ENCODE results near the gene DNM3.

Gene DNM3

DNA sequence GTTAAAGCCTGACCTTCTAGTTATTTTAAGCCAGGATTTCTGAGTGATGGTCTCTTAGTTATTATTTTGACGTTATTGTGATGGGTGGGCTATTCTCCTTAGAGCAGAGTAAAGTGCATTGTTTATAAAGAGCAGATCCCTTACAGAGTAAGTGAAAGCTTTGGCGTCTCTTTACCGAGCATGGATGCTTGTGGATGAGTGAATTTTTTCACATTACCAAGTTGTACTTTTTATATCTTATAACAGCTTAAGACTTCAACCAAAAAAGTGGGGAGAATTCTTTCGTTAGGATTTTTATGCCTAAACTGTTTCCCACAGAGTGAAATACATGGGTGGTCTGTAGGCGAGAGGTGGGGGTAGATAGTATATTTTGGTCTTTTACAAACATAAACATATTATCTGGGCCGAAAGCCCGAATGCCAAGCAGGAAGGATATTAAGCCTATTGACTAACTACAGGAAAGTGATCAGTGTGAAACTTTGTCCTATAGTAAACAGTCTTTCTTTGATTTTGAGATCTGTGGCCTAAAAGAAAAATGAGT, 300.1 kb downstream of the DNM3 start:
- TF ChIP-seq, protein P1, sequence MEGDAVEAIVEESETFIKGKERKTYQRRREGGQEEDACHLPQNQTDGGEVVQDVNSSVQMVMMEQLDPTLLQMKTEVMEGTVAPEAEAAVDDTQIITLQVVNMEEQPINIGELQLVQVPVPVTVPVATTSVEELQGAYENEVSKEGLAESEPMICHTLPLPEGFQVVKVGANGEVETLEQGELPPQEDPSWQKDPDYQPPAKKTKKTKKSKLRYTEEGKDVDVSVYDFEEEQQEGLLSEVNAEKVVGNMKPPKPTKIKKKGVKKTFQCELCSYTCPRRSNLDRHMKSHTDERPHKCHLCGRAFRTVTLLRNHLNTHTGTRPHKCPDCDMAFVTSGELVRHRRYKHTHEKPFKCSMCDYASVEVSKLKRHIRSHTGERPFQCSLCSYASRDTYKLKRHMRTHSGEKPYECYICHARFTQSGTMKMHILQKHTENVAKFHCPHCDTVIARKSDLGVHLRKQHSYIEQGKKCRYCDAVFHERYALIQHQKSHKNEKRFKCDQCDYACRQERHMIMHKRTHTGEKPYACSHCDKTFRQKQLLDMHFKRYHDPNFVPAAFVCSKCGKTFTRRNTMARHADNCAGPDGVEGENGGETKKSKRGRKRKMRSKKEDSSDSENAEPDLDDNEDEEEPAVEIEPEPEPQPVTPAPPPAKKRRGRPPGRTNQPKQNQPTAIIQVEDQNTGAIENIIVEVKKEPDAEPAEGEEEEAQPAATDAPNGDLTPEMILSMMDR (IDR thresholded peaks at IDR 0.05; ENCODE audit: low read length) = no peak
- no peak for TF ChIP-seq EZH2 (IDR thresholded peaks at IDR 0.05; ENCODE audit: borderline replicate concordance, low read length)
- no peaks in the 10 kb centered on the region for H3K79me2 ChIP-seq (ENCODE audit: insufficient read depth, low read length)
- H3K36me3 ChIP-seq (ENCODE audit: insufficient read depth, low read length) = no peaks in the 10 kb centered on the region
- no peak overlapping the region for H3K4me2 ChIP-seq (ENCODE audit: low read length)
- no peak overlapping the region for H3K27ac ChIP-seq (ENCODE audit: low read depth, low read length, poor library complexity, severe bottlenecking)
- H3F3A ChIP-seq (ENCODE audit: insufficient read depth, low read length) = no peaks in the 10 kb centered on the region
- H4K20me1 ChIP-seq (ENCODE audit: insufficient read depth, low read length) = no peaks in the 10 kb centered on the region
- no peak overlapping the region for H3K9ac ChIP-seq (ENCODE audit: low read length)
- no peak overlapping the region for H2AFZ ChIP-seq (ENCODE audit: low read length)
- no peak overlapping the region for H3K4me3 ChIP-seq (ENCODE audit: low read depth, low read length, poor library complexity, severe bottlenecking)
- H3K9me2 ChIP-seq (ENCODE audit: low read depth, low read length) = no peaks in the 10 kb centered on the region
- H3K27me3 ChIP-seq (ENCODE audit: insufficient read depth, low read length) = no peaks in the 10 kb centered on the region
- H3K9me3 ChIP-seq (ENCODE audit: low read length) = no peaks in the 10 kb centered on the region
- H3K4me1 ChIP-seq (ENCODE audit: insufficient read depth, low read length, severe bottlenecking) = no peaks in the 10 kb centered on the region

- no peak overlapping the region for H3K4me2 ChIP-seq (ENCODE audit: low read length)
- no peak overlapping the region for H3K27ac ChIP-seq (ENCODE audit: low read depth, low read length, poor library complexity, severe bottlenecking)
- no peak for TF ChIP-seq EZH2 (IDR thresholded peaks at IDR 0.05; ENCODE audit: borderline replicate concordance, low read length)
- TF ChIP-seq, protein P1 (IDR thresholded peaks at IDR 0.05; ENCODE audit: low read length) = no peak
- no peaks in the 10 kb centered on the region for H3K79me2 ChIP-seq (ENCODE audit: insufficient read depth, low read length)
- no peaks in the 10 kb centered on the region for H3F3A ChIP-seq (ENCODE audit: insufficient read depth, low read length)
- H3K9me2 ChIP-seq (ENCODE audit: low read depth, low read length) = no peaks in the 10 kb centered on the region
- H3K4me3 ChIP-seq (ENCODE audit: low read depth, low read length, poor library complexity, severe bottlenecking) = no peak overlapping the region
- H3K36me3 ChIP-seq (ENCODE audit: insufficient read depth, low read length) = no peaks in the 10 kb centered on the region
- H4K20me1 ChIP-seq (ENCODE audit: insufficient read depth, low read length) = no peaks in the 10 kb centered on the region
- no peaks in the 10 kb centered on the region for H3K9me3 ChIP-seq (ENCODE audit: low read length)
- H3K9ac ChIP-seq (ENCODE audit: low read length) = no peak overlapping the region
- H3K4me1 ChIP-seq (ENCODE audit: insufficient read depth, low read length, severe bottlenecking) = no peaks in the 10 kb centered on the region
- H3K27me3 ChIP-seq (ENCODE audit: insufficient read depth, low read length) = no peaks in the 10 kb centered on the region
- H2AFZ ChIP-seq (ENCODE audit: low read length) = no peak overlapping the region
These were observed 301.0 kb downstream of the DNM3 start for GRCh38 chr1:172142324-172142723.

GRCh38 chr1:172143384-172144055, 302.2 kb downstream of the DNM3 start:
- Histone ChIP-seq H3F3A (ENCODE audit: insufficient read depth, low read length) (no peaks in the 10 kb centered on the region), H3K4me2 (ENCODE audit: low read length) (no peak overlapping the region), H3K79me2 (ENCODE audit: insufficient read depth, low read length) (no peaks in the 10 kb centered on the region), H3K27ac (ENCODE audit: low read depth, low read length, poor library complexity, severe bottlenecking) (no peak overlapping the region), H3K4me1 (ENCODE audit: insufficient read depth, low read length, severe bottlenecking) (no peaks in the 10 kb centered on the region), H3K4me3 (ENCODE audit: low read depth, low read length, poor library complexity, severe bottlenecking) (no peak overlapping the region), H2AFZ (ENCODE audit: low read length) (no peak overlapping the region), H3K9ac (ENCODE audit: low read length) (no peak overlapping the region), H3K27me3 (ENCODE audit: insufficient read depth, low read length) (no peaks in the 10 kb centered on the region), H3K9me2 (ENCODE audit: low read depth, low read length) (no peaks in the 10 kb centered on the region), H3K36me3 (ENCODE audit: insufficient read depth, low read length) (no peaks in the 10 kb centered on the region), H4K20me1 (ENCODE audit: insufficient read depth, low read length) (no peaks in the 10 kb centered on the region), H3K9me3 (ENCODE audit: low read length) (no peaks in the 10 kb centered on the region)
- no peak for TF ChIP-seq EZH2 (IDR thresholded peaks at IDR 0.05; ENCODE audit: borderline replicate concordance, low read length)
- TF ChIP-seq, protein P1 (IDR thresholded peaks at IDR 0.05; ENCODE audit: low read length) = no peak

All from OCI-LY1 (cell line).